GM20000 (cell line): ENCODE results near the gene SLC16A5.
A peak's percentile ranks its signal among the peaks of the same experiment; 100 is the strongest.

Experiments
- DNase-seq: peaks from one replicate; pipeline ENCODE4 v3.0.0; 2012; ENCODE audit warnings: low spot score
- CTCF ChIP-seq: IDR thresholded peaks from 2 replicates; pipeline ENCODE4 v1.5.1; 2012; ENCODE audit warnings: mild to moderate bottlenecking, control low read depth; ENCODE audit errors: extremely low read depth, missing control alignments

SLC16A5 gene

DNA sequence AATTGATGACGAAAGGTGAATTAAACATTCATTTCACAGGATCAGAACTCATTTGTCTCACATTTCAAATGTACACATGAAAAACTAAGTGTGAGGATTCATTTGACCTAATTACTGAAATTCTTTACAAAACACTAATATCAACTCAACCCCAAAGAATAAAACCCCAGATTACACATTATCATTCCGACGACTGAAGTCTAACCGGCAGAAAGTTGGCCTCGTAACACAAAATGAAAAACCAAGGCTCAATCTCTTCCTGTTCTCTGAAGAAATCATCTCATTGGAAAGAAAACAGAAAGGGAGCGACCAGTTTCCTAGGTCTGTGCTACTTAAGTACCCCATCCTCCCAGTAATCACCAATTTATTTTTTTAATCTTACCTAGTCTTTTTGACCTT lies 64.8 kb downstream of the SLC16A5 start:
- no peak for DNase-seq
- TF ChIP-seq CTCF, result no peak

DNA sequence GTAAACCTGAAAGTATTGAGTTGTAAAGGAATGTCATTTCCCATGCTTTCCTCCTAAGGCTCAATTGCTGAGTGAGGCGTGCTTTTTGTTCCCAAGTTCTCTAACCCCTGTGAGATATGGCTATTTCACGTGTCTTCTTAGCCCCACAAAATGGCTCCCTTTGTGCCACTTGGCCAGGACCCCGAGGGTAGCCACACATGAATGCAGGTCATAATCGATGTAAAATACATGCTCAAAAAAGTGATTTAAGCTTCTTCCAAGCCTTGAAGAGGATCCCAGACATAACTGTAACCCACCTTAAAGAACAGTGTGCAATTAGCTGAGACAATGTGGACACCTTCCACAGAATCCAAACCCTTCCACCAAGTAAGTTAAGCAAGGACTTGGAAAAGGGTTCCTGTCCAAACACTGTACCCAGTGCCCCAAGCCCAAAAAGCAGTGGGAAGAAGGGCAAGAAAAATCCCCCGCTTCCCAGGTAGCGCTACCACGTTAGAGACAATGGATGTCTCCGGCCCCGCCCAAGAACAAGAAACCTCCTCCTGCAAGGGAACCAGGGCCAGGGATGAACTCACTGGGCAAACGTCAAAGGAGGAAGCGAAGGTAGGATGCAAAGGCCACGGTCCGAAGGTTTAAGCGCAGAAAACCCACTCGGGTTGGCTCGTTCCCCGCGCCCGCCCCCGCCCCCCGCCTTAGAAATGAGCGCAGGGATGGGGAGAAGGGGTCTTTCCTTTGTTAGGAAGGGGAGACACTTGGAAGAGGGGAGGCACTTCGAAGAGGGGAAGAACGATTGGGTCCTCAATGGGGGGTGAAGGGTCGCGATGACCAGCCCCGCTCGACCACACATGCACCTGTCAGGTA lies 65.4 kb downstream of the SLC16A5 start:
- TF ChIP-seq CTCF, result no peak
- DNase-seq, result peak; percentile 52

- no peak for DNase-seq
- TF ChIP-seq CTCF, result no peak
These were observed 66.0 kb downstream of the SLC16A5 start for GRCh38 chr17:75153780-75154194.

GRCh38 chr17:75154195-75155106 lies 66.7 kb downstream of the SLC16A5 start, which contains the start of gene JPT1:
JPT1 (minus strand) TSS chr17:75154512; CDS start chr17:75154397, 115 bp downstream.
- TF ChIP-seq CTCF, result no peak
- DNase-seq, result peak; percentile 98

- no peak for DNase-seq
- no peak for TF ChIP-seq CTCF
These were observed 67.4 kb downstream of the SLC16A5 start for GRCh38 chr17:75155191-75155601.
